GM19240 (cell line): Measurements from ENCODE around the gene DCUN1D1.

Experiments used
- DNase-seq: peaks from one replicate; pipeline ENCODE4 v3.0.0; 2011; ENCODE audit warnings: low spot score; ENCODE audit not compliant: insufficient read length

Gene DCUN1D1

GRCh38 chr3:182972387-182972786, 8.0 kb downstream of the DCUN1D1 start:
- DNase-seq, result no peak

GRCh38 chr3:182971637-182972036, 8.7 kb downstream of the DCUN1D1 start:
- no peak for DNase-seq

GRCh38 chr3:182970811-182971418, 9.4 kb downstream of the DCUN1D1 start:
- no peak for DNase-seq

- DNase-seq, result no peak
Measured at GRCh38 chr3:182969853-182970252, 10.5 kb downstream of the DCUN1D1 start.

GRCh38 chr3:182969277-182969676, 11.1 kb downstream of the DCUN1D1 start:
- DNase-seq, result no peak

GRCh38 chr3:182967218-182968204, 12.8 kb downstream of the DCUN1D1 start:
- no peak for DNase-seq

GRCh38 chr3:182965861-182966366, 14.4 kb downstream of the DCUN1D1 start:
- no peak for DNase-seq

GRCh38 chr3:182964179-182964578, 16.2 kb downstream of the DCUN1D1 start:
- DNase-seq, result no peak

GRCh38 chr3:182962166-182962565, 18.2 kb downstream of the DCUN1D1 start:
- DNase-seq, result no peak

- no peak for DNase-seq
Measured at GRCh38 chr3:182959474-182960350, 20.6 kb downstream of the DCUN1D1 start.

- DNase-seq, result no peak
Measured at GRCh38 chr3:182957676-182958266, 22.6 kb downstream of the DCUN1D1 start.

GRCh38 chr3:182957226-182957625, 23.1 kb downstream of the DCUN1D1 start:
- no peak for DNase-seq

- DNase-seq, result no peak
Measured at GRCh38 chr3:182954553-182955235, 25.6 kb downstream of the DCUN1D1 start.

GRCh38 chr3:182949688-182950087, 30.6 kb downstream of the DCUN1D1 start:
- DNase-seq, result no peak

GRCh38 chr3:182948305-182948704, 32.0 kb downstream of the DCUN1D1 start:
- no peak for DNase-seq

GRCh38 chr3:182947888-182948287, 32.5 kb downstream of the DCUN1D1 start:
- DNase-seq, result no peak

GRCh38 chr3:182941719-182942118, 38.6 kb downstream of the DCUN1D1 start:
- no peak for DNase-seq

GRCh38 chr3:182940266-182940808, 40.0 kb downstream of the DCUN1D1 start:
- no peak for DNase-seq

GRCh38 chr3:182937293-182938051, 42.9 kb downstream of the DCUN1D1 start:
- DNase-seq, result no peak
